Lower lobe of right lung (tissue), 2 donors: ENCODE measurements around the gene DGKB. TPM values are rescaled to one million over a fixed set of nuclear protein-coding genes. Genes with fewer than 3 reads are reported as not detected.

ENCODE experiments used
- ATAC-seq, 2 donors: fragments of 200-7000 bp; cut with Tn5 transposase; one replicate each; pipeline ENCODE4 v1.9.1; 2020 to 2022; ENCODE audit warnings: mild to moderate bottlenecking in 2 of 2, moderate library complexity in 2 of 2
- DNase-seq: peaks from one replicate; pipeline ENCODE4 v3.0.0-alpha.2; 2020
- H3K27ac ChIP-seq: fragments of 200-600 bp; one replicate; pipeline ENCODE4 v1.8.0; 2022
- H3K27me3 ChIP-seq: fragments of 200-600 bp; one replicate; pipeline ENCODE4 v1.8.0; 2022; ENCODE audit warnings: low read depth
- H3K36me3 ChIP-seq: fragments of 200-600 bp; one replicate; pipeline ENCODE4 v1.8.0; 2022; ENCODE audit warnings: mild to moderate bottlenecking
- H3K4me1 ChIP-seq: fragments of 200-600 bp; one replicate; pipeline ENCODE4 v1.8.0; 2022
- H3K4me3 ChIP-seq: fragments of 200-600 bp; one replicate; pipeline ENCODE4 v1.8.0; 2022; ENCODE audit warnings: mild to moderate bottlenecking
- H3K9me3 ChIP-seq: fragments of 200-600 bp; one replicate; pipeline ENCODE4 v1.8.0; 2022
- intact Hi-C: fragments of 100-400 bp; cut with DNase I; formaldehyde crosslinking; loops from one replicate; pipeline ENCODE4 v1.11.0; 2022
- total RNA-seq: library from RNA; stranded (reverse); fragmentation: NEBNext Ultra II Directional; extraction: Animal tissue kit (Norgen Biotek cat#: 25700); gene quantifications from one replicate; pipeline ENCODE4 v1.2.1, GENCODE V29; 2021
- TF ChIP-seq, protein P1 (sequence below): fragments of 200-600 bp; IDR thresholded peaks from one replicate; pipeline ENCODE4 v1.8.0; 2022; ENCODE audit warnings: antibody characterized with exemption, mild to moderate bottlenecking
- donor health status: DM: no; HTN: yes; CAD: no; lungs with severe emphysema.

DGKB gene
- total RNA-seq, 1 donor from 2014 or later: 0.09 TPM

GRCh38 chr7:14294637-14295036 is 607.9 kb downstream of the DGKB start:
- no peaks in the 10 kb centered on the region for H3K4me1 ChIP-seq
- no peaks in the 10 kb centered on the region for H3K27me3 ChIP-seq
- TF ChIP-seq, protein P1, sequence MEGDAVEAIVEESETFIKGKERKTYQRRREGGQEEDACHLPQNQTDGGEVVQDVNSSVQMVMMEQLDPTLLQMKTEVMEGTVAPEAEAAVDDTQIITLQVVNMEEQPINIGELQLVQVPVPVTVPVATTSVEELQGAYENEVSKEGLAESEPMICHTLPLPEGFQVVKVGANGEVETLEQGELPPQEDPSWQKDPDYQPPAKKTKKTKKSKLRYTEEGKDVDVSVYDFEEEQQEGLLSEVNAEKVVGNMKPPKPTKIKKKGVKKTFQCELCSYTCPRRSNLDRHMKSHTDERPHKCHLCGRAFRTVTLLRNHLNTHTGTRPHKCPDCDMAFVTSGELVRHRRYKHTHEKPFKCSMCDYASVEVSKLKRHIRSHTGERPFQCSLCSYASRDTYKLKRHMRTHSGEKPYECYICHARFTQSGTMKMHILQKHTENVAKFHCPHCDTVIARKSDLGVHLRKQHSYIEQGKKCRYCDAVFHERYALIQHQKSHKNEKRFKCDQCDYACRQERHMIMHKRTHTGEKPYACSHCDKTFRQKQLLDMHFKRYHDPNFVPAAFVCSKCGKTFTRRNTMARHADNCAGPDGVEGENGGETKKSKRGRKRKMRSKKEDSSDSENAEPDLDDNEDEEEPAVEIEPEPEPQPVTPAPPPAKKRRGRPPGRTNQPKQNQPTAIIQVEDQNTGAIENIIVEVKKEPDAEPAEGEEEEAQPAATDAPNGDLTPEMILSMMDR: no peak
- H3K9me3 ChIP-seq: no peaks in the 10 kb centered on the region
- DNase-seq (no peak), ATAC-seq (no peak)
- H3K27ac ChIP-seq: no peak overlapping the region
- no peaks in the 10 kb centered on the region for H3K36me3 ChIP-seq
- intact Hi-C loops: no loop called here
- H3K4me3 ChIP-seq: no peak overlapping the region

DNA sequence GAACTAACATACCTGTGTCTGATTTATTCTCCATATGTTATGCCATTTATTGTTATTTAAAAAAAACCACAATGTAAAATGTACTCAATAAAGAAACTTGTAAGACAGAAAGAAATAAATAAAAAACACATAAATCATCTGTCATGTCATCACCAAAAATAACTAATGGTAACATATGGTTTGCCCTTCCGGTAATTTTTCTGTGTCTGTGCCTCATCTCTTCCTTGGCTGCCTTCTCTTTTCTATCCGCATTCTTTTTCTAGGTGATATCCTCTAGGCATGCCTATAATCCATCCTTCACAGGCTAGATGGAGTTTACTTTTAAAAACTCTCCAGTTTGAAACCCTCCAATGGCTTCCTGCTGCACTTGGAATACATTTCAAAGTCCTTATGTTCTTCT is 609.1 kb downstream of the DGKB start:
- Histone ChIP-seq H3K4me1 (no peaks in the 10 kb centered on the region), H3K36me3 (no peaks in the 10 kb centered on the region), H3K4me3 (no peak overlapping the region), H3K27me3 (no peaks in the 10 kb centered on the region), H3K9me3 (no peaks in the 10 kb centered on the region), H3K27ac (no peak overlapping the region)
- intact Hi-C loops: no loop called here
- TF ChIP-seq, protein P1: no peak
- DNase-seq (no peak), ATAC-seq (no peak)

DNA sequence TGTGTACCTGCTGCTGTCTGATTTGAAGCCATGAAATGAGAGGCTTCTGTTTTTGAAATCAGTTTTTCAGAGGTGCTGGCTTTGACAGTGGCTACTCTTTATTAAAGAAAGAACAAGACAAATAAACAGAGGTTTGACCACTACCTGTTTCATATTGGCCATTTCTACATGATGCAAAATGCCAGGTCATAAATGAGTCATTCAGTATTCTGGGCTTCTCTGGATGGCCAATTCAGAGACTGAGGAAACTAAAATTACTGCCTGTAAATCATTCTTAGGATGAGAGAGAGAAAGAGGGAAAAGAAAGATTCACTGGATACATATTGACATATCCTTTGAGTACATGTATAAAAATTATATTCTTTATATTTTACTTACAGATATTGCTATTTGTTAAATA is 609.8 kb downstream of the DGKB start:
- TF ChIP-seq, protein P1: no peak

DNA sequence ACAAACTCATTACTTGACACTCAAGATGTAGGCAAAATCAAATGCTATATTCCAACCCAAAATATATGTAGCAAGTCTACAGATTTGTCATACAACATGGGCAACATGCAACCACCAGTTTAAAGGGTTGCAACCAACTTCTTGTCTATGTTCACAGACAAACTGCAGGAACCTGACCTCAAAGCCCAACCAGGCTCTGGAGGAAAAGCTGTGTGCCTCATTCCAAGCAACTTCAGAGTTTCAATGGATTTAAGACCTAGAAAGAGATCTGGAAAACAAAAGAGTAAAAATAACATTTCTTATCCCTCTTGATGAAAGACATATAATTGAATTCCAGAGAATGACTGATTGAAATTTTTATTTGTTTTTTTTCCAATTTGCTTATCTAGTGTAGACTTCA is 612.6 kb downstream of the DGKB start:
- intact Hi-C loops: no loop called here
- Histone ChIP-seq H3K27ac (no peak overlapping the region), H3K4me3 (no peak overlapping the region), H3K9me3 (no peaks in the 10 kb centered on the region), H3K36me3 (no peaks in the 10 kb centered on the region), H3K27me3 (no peaks in the 10 kb centered on the region), H3K4me1 (no peaks in the 10 kb centered on the region)
- DNase-seq: no peak
- TF ChIP-seq, protein P1: no peak
- ATAC-seq: no peak

More for the DNA sequence above, 609.8 kb downstream of the DGKB start:
- H3K4me3 ChIP-seq: no peak overlapping the region
- no peaks in the 10 kb centered on the region for H3K27me3 ChIP-seq
- no peak overlapping the region for H3K27ac ChIP-seq
- no peaks in the 10 kb centered on the region for H3K9me3 ChIP-seq
- no peaks in the 10 kb centered on the region for H3K4me1 ChIP-seq
- H3K36me3 ChIP-seq: no peaks in the 10 kb centered on the region
- ATAC-seq (no peak), DNase-seq (no peak)
- intact Hi-C loops: no loop called here

GRCh38 chr7:14288701-14289100 is 613.9 kb downstream of the DGKB start:
- no peaks in the 10 kb centered on the region for H3K27me3 ChIP-seq
- H3K4me3 ChIP-seq: no peak overlapping the region
- no peaks in the 10 kb centered on the region for H3K9me3 ChIP-seq
- no peaks in the 10 kb centered on the region for H3K4me1 ChIP-seq
- intact Hi-C loops: no loop called here
- H3K27ac ChIP-seq: no peak overlapping the region
- ATAC-seq (no peak), DNase-seq (no peak)
- no peaks in the 10 kb centered on the region for H3K36me3 ChIP-seq
- TF ChIP-seq, protein P1: no peak

DNA sequence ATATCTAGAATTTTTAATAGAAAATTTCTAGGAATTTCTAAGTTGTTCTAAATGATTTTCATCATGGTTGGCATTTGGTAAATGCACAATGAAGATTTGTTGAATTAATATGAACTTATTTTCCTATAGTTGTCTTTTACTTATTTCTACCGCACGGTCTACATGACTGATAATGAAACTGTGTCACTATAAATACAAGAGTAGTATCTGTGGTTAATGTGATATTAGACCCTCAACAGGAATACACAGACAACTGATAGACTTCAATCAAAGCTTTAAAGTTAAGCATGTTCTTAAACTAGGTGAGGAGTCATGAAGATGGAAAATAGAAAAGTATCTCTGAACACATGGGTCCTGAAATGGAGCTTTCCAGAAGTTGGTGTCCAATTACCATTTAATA is 615.2 kb downstream of the DGKB start:
- Histone ChIP-seq H3K27ac (no peak overlapping the region), H3K4me3 (no peak overlapping the region), H3K9me3 (no peaks in the 10 kb centered on the region), H3K4me1 (no peaks in the 10 kb centered on the region), H3K36me3 (no peaks in the 10 kb centered on the region), H3K27me3 (no peaks in the 10 kb centered on the region)
- no peak for ATAC-seq
- TF ChIP-seq, protein P1: no peak
- DNase-seq: no peak
- intact Hi-C loops: no loop called here
